HG03103 (cell line): ENCODE measurements around the gene ARL4D.
"Not testable (repeated sequence)": the region's sequence is repeated elsewhere in the genome, so short reads cannot be mapped to it uniquely, and the experiment has no call there.

Experiments
- ATAC-seq: cut with Tn5 transposase; IDR thresholded peaks from one replicate; pipeline ENCODE4 v1.9.1; 2021; ENCODE audit warnings: low read depth; ENCODE audit not compliant: unreplicated experiment

ARL4D gene

DNA sequence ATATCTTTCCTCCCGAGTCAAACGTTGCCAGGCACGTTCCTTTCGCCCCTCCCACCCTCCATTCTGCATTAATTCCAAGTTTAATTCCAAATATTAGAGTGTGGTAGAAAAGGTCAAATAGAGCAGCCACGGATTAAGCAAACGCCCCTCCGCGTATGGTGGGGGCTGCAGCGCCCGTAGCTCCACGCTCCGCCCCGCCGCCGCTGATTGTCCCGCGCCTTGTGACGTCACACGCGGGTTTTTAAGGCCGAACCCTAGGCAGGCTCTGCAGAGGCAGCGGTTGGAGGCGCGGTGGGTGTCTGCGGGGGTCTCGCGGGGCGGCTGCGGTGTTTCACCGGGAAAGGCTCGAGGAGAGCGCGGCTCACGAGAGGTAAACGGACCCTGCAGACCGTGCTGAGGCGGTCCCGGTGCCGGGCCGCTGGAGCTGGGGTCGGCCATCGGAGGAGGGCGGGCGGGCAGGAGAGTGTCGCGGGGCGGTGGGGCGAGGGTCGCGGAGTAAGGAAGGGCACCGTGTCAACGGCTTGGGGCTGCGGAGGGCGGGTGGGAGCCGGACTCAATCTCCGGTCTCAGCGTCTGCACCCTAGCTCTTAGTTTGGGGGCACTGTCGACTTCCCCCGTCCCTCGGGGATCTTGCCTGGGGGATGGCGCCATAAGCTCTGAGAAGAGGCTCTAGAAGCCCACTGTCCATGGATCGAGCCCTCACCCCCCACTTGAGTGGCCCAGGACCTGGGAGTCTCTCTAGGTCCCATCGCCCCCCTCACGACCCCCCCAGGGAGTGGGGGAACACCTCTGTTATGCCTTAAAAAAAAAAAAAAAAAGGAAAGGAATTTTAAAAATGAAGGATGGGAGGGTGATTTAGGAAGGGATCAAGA, at the start of gene ARL4D:
TSS of gene ARL4D (plus strand) at position 270 of the 872 bp plus-strand sequence. CDS start 740 bp downstream, outside the sequence.
- ATAC-seq = no peak

- ATAC-seq = no peak
Observed at GRCh38 chr17:43349142-43349541, 49.7 kb upstream of the ARL4D start.

DNA sequence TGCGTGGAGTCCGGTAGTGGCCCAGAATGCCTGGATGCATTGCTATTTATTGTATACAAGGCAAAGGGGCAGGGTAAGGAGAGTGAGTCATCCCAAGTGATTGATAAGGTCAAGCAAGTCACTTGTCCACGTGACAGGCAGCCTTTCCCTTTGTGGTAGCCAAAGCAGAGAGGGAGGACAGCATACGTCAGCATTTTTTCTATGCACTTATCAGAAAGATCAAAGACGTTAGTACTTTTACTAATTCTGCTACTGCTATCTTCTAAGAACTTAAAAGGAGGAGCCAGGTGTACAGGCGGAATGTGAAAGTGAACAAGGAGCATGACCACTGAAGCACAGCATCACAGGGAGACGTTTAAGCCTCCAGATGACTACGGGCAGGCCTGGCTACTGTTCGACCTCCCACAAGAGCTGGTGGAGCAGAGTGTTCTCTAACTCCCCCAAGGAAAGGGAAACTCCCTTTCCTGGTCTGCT, 47.9 kb upstream of the ARL4D start:
- no peak for ATAC-seq

- no peak for ATAC-seq
Observed at GRCh38 chr17:43351691-43352090, 47.1 kb upstream of the ARL4D start.

DNA sequence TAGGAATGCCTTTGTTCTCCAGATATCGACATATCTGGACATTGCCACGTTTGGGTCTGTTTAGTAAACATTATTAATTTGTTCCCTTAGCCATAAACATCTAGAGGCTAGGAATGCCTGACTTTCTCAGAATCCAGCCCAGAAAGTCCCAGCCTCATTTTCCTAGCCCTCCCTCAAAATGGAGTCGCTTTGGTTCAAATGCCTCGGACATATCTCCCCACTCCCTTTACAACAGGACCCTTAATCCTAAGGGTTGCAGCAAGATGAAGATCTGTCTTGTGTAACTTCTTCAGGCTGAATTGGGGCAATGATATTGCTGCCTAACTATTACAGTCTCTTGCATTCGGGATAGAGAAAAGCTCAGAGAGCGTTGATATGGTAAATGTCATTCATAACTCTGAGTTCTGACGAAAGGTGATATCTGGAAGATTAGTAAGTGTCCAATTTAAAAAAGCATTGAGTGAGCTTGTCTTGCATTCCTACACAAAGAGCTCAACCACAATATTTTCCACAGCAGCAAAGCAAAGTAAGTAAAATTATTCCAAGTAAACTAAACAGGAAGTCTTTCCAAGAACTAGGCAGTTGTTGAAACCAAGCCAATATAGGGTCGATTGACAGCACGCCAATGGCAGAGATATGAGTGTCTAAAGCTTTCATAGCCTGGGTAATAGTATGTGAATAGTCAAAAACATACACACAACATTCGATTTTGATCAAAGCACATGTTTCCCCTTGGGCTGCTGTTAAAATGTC, 46.0 kb upstream of the ARL4D start:
- ATAC-seq = no peak

GRCh38 chr17:43353393-43353792, 45.4 kb upstream of the ARL4D start:
- ATAC-seq = no peak

- no peak for ATAC-seq
Observed at GRCh38 chr17:43354371-43354770, 44.4 kb upstream of the ARL4D start.

DNA sequence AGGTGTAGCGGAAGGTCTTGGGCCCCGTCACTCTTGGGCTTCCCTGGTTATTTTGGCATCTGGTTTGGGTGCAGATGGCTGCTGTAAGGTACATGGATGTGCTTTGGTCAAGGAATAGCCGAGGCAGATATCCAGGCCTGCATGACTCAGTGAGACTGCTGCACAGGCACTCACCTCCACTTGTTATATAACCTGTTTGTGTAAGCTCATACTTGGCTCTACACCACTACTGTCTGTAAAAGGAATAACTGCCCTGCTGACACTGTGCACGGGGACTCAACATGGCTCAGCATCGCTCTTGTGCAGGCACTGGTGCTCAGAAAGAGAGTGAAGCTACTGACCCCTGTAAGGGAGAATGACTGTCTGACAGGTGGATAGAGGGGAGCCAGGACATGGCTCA, 42.3 kb upstream of the ARL4D start:
- ATAC-seq = no peak

DNA sequence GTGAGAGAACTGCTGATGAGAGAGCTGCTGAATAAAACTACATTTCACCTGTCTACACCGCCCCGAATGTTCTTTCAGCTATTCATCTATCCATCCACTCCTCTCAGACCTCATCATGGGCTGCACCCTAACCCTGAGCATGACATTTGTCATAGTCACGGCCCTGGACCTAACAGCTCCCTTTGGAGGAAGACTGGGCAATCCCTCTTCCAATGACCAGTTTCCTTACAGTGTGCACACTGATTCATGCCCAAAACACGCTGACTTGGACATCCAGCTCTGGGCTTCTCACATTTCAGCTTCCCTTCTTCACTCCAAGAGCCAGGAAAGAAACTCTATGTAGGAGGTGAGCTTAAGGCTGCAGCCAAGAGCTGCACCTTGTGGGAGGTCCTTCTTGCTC, 41.8 kb upstream of the ARL4D start:
- ATAC-seq = no peak

DNA sequence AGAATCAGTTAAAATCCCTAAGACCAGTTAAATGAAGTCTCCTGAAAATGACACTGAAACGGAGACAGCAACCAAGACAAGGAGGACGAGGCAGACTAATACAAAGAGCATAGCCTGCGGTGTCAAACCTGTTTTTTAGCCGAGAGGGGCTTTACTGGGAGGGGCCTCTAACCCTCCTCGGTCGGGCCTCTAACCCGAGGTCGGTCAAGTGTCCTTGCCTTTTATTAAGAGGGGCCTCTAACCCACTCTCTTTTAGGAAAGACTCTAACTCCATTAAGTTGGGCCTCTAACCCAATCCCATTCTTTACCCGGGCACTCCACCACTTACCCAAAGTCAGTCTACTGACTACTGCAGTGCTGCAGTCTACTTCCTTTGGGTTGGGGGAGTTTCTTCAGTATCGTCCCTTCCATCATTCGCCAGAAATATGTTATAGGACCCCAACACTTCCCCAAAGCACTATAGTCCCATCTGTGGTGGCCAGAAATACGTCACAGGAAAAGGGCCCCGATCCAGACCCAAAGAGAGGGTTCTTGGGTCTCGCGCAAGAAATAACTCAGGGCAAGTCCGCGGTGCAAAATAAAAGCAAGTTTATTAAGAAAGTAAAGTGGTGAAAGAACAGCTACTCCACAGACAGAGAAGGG, 39.2 kb upstream of the ARL4D start:
- no peak for ATAC-seq

DNA sequence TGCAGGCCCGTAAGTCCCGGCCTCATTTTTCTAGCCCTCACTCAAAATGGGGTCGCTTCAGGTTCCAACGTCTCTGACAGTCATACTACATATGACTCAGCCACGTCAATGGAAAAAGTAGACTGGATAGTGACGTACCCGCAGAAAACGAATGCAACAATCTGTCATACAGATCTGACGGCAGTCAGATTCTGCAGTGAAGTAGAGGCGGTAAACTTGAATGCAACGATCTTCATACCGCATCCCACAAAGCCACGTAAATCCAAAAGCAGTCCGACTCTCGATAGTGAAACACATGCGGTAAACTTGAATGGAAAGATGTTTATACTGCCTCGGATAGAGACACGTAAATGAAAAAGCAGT, 38.4 kb upstream of the ARL4D start:
- ATAC-seq = peak; percentile 21

- ATAC-seq = peak; percentile 66
Observed at GRCh38 chr17:43360739-43361505, 37.9 kb upstream of the ARL4D start.

- ATAC-seq = no peak
Observed at GRCh38 chr17:43363181-43363925, 35.4 kb upstream of the ARL4D start.

- no peak for ATAC-seq
Observed at GRCh38 chr17:43363926-43364285, 34.9 kb upstream of the ARL4D start.

- ATAC-seq = no peak
Observed at GRCh38 chr17:43365356-43365755, 33.4 kb upstream of the ARL4D start.

DNA sequence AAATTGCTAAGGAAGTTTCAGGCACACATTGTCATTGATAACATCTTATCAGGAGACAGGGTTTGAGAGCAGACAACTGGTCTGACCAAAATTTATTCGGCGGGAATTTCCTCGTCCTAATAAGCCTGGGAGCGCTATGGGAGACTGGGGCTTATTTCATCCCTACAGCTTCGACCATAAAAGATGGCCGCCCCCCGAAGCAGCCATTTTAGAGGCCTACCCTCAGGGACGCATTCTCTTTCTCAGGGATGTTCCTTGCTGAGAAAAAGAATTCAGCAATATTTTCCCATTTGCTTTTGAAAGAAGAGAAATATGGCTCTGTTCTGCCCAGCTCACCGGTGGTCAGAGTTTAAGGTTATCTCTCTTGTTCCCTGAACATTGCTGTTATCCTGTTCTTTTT, 32.9 kb upstream of the ARL4D start:
- not testable (repeated sequence) for ATAC-seq

- ATAC-seq = no peak
Observed at GRCh38 chr17:43366891-43367736, 31.7 kb upstream of the ARL4D start.

DNA sequence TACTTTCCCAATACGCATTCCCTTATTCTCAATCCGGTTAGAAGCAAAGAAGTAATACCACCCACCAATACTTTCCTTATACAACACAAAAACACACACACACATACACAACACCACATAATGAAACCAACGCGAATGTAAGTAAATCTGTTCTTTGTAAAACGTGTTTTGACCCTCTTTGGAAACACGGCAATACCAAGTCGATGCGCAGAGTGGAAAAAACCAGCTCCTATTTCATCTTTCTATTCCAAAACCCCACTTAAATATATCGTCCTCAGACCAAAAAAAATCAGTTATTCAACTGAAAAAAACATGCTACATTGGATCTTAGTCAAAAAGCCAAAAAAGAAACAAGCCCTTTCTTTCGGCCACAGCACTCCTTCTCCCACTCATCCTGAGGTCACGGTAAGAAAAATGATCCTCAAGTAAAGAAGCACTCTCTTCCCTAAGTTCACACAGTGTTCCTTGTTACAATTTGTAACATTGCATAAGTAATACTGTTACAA, 31.0 kb upstream of the ARL4D start:
- no peak for ATAC-seq
